GM21737 (cell line): ENCODE data around the gene PIM1.
"Not testable (repeated sequence)": the region's sequence is repeated elsewhere in the genome, so short reads cannot be mapped to it uniquely, and the experiment has no call there.

Source experiments
- ATAC-seq: cut with Tn5 transposase; IDR thresholded peaks from one replicate; pipeline ENCODE4 v1.9.1; 2021; ENCODE audit warnings: mild to moderate bottlenecking, moderate library complexity; ENCODE audit not compliant: unreplicated experiment

Gene PIM1

GRCh38 chr6:37187321-37188022 lies 17.5 kb downstream of the PIM1 start:
- no peak for ATAC-seq

- no peak for ATAC-seq
Measured at GRCh38 chr6:37188962-37189510, 19.1 kb downstream of the PIM1 start.

DNA sequence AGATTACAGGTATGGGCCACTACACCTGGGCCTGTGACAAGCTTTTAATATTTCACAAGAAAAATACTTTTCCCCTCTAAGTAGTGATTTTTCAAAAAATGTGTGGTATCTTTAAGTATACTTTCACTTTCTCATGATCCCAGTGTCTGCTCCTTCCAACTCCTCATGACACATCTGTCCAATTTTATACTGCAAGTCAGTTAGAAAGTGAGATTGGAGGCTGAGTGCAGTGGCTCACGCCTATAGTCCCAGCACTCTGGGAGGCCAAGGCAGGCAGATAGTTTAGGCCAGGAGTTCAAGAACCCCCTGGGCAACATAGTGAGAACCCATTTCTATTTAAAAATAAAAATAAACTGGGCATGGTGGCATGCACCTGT lies 20.2 kb downstream of the PIM1 start:
- ATAC-seq = no peak

- ATAC-seq = no peak
Measured at GRCh38 chr6:37192666-37193065, 22.7 kb downstream of the PIM1 start.

DNA sequence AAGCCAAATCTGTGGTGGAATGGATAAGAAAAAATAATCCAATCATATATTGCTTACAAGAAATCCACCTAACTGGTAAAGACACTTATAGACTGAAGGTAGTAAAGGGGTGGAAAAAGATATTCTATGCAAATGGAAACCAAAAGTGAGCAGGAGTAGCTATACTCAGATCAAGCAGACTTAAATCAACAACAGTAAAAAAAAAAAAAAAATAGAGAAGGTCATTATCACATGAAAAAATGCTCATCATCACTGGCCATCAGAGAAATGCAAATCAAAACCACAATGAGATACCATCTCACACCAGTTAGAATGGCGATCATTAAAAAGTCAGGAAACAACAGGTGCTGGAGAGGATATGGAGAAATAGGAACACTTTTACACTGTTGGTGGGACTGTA lies 24.9 kb downstream of the PIM1 start:
- ATAC-seq = not testable (repeated sequence)

DNA sequence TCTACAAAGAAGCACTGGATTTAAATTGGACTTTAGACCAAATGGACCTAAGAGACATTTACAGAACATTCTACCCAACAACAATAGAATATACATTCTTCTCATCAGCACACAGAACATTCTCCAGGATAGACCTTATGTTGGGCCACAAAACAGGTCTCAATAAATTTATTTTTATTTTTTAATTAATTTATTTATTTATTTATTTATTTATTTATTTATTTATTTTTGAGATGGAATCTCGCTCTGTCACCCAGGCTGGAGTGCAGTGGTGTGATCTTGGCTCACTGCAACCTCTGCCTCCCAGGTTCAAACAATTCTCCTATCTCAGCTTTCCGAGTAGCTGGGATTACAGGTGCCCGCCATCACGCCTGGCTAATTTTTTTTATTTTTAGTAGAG lies 26.5 kb downstream of the PIM1 start:
- ATAC-seq = not testable (repeated sequence)

DNA sequence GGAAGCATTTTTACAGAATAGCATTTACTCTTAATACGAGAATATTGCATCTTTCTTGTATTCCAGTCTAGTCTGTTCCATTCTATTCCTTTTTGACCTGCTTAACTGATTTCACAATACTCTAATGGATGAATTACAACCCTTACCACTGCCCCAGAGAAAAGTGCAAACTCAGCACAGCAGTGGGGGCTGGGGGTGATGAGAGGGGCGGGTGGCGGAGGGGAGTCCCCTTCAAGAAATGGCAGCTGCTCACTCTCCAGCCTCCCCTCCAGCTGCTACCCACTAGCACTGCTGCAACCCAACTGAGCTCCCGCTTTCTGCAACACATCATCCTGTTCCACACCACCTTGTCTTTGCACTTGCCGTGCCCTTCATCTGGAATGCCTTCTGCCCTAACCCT lies 30.1 kb downstream of the PIM1 start:
- ATAC-seq = no peak

DNA sequence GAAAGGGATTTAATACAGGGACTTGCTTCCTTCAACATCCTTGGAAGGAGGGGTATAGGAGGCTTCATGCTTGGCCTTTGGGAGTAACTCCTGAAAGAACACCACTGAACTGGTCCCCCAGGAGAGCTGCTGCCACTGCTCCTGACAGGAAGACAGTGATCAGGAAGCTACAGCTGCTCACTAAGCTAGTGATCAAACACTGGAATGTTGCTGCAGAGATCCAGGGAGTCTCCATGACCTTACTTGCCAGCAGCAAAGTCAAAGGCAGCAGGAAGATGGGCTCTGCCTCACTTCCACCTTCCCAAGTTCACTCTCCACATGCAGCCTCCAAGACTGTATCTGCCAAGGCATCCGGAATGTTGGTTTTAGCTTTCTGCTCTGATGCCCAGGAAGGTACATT lies 31.8 kb downstream of the PIM1 start:
- ATAC-seq = no peak

DNA sequence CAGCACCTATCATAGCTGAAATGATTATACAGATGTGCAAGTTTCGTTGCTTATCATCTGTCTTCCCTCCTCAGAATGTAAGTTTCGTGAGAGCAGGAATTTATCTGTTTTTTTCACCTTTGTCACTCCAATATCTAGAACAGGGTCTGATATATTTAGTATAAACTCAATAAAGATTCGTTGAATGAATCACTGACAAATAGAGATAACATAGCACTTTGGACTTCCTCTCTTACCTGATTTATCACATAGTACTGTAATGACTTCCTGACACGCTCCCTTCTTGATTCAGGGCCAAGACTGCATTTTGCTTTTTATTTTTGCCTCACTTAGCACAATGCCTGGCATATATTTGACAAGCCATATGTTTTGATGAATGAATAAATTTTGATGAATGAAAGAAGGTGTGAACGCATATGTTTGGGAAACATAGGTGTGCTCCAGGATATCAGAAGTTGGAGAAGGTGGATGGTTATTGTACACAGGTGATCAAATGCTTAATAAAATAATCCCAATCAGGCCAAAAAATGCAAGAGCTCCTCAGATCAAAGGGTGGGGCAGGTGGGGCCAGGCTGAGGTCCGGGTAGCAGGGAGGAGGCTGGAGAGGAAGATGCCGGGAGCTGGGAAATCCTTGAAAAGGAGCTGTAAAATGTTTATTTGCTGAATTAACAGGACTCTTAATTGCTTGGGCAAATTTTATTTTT lies 33.0 kb downstream of the PIM1 start:
- ATAC-seq = no peak

- ATAC-seq = no peak
Measured at GRCh38 chr6:37204014-37204751, 34.2 kb downstream of the PIM1 start.

DNA sequence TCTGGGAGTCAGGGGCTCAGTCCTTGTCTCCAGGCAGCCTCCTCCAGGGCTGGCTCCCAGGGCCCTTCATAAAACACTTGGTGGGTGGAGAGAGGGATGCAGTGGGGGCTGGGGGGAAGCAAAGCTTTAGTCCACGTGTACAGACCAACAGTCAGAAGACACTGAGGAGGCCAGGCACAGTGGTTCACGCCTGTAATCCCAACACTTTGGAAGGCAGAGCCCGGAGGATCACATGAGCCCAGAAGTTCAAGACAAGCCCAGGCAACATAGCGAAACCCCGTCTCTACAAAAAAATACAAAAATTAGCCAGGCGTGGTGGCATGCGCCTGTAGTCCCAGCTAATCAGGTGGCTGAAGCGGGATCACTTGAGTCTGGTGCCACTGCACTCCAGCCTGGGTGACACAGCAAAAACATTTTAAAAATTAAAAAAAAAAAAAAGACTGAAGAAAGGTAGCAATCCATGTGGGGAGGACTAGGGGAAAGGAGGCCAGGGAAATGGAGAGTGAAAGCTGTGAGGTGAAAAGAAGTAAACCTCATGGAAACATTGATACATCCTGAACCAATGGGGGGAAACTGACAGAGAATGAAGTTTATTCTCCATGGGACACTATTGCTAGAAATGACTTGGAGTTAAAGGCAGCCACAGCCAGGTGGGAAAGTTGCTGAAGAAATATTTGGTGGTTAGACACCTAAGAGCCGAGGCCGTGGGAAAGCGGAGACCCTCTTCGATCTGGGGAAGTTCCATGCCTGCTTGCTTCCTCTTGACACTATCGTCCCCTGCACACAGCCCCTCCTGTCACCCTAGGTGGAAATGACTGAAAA lies 35.4 kb downstream of the PIM1 start:
- no peak for ATAC-seq

DNA sequence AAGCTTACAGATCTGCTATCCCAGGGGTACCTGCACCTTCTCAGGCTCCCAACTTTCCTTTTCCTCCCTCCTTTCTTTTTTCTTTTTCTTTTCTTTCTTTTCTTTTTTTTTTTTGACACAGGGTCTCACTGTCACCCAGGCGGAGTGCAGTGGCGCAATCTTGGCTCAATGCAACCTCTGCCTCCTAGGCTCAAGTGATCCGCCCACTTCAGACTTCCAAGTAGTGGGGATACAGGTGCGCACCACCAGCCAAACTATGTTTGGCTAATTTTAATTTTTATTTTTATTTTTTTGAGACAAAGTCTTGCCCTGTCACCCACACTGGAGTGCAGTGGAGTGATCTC lies 36.0 kb downstream of the PIM1 start:
- no peak for ATAC-seq

GRCh38 chr6:37206622-37207021 lies 36.7 kb downstream of the PIM1 start:
- ATAC-seq = no peak

DNA sequence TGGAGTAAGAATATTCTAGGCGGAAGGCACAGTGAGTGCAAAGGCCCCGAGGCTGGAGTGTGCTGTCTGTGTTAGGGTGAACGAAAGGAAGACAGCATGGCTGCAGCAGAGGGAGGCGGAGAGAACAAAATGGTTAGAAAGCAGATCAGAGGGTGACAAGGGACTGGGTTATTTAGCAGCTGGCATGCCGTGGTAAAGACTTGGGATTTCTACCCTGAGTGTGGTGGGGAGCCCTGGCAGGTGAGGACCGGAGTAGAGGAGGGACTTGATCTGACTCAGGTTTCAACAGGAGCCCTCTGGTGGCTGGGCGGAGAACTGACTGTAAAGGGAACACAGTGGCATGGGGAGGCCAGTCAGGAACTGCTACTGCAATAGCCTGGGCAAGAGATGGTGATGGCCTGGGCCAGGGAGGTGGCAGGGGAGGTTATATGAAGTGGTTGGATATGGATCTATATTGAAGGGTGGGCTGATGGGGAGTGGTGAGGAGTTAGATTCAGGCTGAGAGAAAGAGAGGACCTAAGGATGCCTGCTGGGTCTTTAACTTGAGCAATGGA lies 38.0 kb downstream of the PIM1 start:
- peak; percentile 75 for ATAC-seq

GRCh38 chr6:37208793-37209192 lies 38.8 kb downstream of the PIM1 start:
- no peak for ATAC-seq

DNA sequence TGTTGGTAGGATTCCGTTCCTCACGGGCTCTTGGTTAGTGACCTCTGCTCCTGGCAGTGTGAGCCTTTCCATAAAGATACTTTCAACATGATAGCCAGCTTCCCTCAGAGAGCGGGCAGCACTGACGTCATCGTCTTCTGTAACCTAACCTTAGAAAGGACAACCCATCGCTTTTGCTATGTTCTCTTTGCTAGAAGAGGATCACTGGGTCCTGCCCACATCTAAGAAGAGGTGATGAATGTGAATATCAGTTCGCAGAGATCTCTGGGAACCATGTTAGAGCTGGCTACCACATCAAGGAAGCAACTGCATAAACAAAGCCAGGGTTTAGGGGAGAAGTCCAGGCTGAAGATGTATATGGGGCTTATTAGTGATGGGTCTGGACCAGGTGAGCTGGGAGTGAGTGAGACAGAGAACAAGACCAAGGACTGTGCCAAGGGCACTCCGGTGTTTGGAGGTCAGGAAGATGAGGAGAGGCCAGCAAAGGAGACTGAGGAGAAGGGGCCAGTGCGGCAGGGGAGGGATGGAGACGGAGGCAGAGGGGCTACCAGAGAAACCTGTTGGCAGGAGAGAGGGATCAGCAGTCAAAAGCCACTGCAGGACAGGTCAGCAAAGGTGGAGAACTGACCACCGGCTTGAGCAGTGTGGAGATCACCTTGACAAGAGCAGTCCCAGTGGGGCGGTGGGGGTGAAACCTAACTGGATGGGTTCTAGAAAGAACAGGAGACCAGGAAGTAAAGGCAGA lies 39.7 kb downstream of the PIM1 start:
- no peak for ATAC-seq

- ATAC-seq = no peak
Measured at GRCh38 chr6:37210313-37210968, 40.5 kb downstream of the PIM1 start.

DNA sequence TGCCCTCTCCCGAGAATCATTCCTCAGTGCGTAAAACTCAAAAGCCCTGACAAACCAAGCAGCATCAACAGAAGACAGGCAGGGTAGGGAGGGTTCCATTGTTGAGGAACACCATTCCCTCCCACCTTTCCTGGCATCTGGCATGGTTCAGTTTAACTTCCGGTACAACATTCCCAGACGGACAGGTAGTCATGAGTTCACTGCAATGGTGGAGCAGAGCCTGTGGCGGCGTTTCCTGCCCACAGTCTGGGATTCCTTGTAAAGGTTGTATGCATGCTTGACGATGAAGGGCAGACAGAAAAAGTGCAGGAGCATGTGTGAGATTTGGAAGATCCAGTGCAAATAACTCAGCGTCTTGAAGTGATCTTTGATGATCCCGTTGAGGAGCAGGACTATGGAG lies 42.3 kb downstream of the PIM1 start:
- no peak for ATAC-seq

- no peak for ATAC-seq
Measured at GRCh38 chr6:37218061-37218460, 48.1 kb downstream of the PIM1 start.
